PC-3 (cell line): ENCODE results near the gene ACKR3.

Experiments
- EZH2 ChIP-seq: fragments of 300-600 bp; sonication (generic); IDR thresholded peaks from one replicate; pipeline ENCODE4 v1.6.1; 2017; ENCODE audit warnings: antibody characterized with exemption, mild to moderate bottlenecking, low read length; ENCODE audit not compliant: unreplicated experiment
- EZH2phosphoT487 ChIP-seq: fragments of 300-600 bp; sonication (generic); IDR thresholded peaks from 2 replicates; pipeline ENCODE4 v1.6.1; 2018; ENCODE audit warnings: mild to moderate bottlenecking, antibody characterized with exemption, low read length, borderline replicate concordance
- TF ChIP-seq, protein P1 (sequence below): fragments of 300-600 bp; sonication (generic); conservative IDR thresholded peaks from 2 replicates; pipeline ENCODE4 v1.5.1; 2017; ENCODE audit warnings: antibody characterized with exemption, low read depth, mild to moderate bottlenecking, low read length

DNA sequence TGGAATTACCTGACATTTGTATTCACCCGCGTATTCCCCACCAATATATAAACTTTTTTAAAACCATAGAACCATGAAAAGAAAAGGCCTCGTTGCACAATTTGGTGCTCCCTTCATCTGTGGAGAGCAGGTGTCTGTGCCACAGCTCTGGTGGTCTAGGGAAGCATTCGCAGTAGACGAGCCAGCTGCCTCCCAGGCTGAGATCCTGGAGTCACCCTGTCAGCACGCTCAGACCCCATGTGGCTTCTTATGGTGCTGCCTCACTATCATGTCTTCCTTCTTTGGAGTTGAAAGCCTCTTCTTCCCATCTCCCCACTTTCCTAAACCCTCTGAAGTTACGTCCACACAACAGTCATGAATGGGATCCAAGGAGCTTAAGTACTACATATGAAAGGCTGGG is 38.4 kb upstream of the ACKR3 start:
- TF ChIP-seq, protein P1, sequence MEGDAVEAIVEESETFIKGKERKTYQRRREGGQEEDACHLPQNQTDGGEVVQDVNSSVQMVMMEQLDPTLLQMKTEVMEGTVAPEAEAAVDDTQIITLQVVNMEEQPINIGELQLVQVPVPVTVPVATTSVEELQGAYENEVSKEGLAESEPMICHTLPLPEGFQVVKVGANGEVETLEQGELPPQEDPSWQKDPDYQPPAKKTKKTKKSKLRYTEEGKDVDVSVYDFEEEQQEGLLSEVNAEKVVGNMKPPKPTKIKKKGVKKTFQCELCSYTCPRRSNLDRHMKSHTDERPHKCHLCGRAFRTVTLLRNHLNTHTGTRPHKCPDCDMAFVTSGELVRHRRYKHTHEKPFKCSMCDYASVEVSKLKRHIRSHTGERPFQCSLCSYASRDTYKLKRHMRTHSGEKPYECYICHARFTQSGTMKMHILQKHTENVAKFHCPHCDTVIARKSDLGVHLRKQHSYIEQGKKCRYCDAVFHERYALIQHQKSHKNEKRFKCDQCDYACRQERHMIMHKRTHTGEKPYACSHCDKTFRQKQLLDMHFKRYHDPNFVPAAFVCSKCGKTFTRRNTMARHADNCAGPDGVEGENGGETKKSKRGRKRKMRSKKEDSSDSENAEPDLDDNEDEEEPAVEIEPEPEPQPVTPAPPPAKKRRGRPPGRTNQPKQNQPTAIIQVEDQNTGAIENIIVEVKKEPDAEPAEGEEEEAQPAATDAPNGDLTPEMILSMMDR = no peak
- no peak for TF ChIP-seq EZH2
- TF ChIP-seq EZH2phosphoT487 = no peak
